HG03175 (cell line): ENCODE data around the gene UTS2R.
"Not testable (repeated sequence)": the region's sequence is repeated elsewhere in the genome, so short reads cannot be mapped to it uniquely, and the experiment has no call there.

Source experiments
- ATAC-seq: cut with Tn5 transposase; IDR thresholded peaks from one replicate; pipeline ENCODE4 v1.9.1; 2021; ENCODE audit warnings: mild to moderate bottlenecking, moderate library complexity; ENCODE audit not compliant: unreplicated experiment

UTS2R gene

GRCh38 chr17:82351713-82352488, 19.7 kb upstream of the UTS2R start:
- ATAC-seq: no peak

DNA sequence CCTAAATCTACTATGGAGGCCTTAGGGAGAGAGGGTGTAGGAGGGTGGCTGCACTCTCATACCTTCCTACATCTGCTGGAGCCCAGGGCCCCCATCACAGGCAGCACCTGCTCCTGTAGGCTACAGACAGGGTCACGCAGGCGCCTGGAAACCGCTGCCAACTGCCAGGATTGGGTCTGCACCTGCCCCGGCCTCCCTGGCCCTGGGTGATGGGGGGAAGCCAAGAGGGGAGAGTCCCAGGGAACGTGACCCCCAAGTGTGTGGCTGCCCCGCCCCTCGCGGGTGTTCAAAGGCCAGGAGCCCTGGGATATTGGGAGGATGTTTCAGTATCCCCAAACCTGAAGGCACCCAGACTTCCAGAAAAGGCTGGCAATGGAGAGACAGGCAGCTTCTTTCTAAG, 18.1 kb upstream of the UTS2R start:
- ATAC-seq: no peak

GRCh38 chr17:82354804-82355308, 16.7 kb upstream of the UTS2R start:
- no peak for ATAC-seq

GRCh38 chr17:82355770-82356427, 15.7 kb upstream of the UTS2R start:
- no peak for ATAC-seq

DNA sequence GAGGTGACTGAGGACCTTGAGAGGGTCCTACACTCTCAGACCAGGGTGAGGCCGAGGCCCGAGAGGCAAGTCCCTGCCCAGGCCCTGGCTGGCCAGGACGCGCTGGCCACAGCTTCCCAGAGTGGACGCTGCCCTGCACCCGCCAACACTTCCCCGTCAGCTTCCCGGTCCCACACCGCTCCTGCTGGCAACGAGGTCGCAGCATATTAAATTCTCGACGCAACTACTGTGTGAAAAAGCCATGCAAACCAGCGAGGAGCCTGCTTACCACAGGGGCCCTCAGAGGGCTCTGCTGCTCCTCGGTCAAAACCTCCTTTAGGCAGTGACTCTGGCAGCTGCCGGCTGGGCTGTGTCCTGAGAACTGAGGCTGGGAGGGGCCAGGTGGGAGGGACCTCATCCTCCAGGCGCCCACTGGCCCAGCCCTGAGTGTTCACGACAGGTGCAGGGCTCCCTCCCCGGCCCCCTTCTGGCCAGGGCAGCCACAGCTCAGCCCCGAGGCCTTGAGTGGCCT, 14.7 kb upstream of the UTS2R start:
- ATAC-seq: no peak

GRCh38 chr17:82357394-82357793, 14.2 kb upstream of the UTS2R start:
- no peak for ATAC-seq

GRCh38 chr17:82358465-82359350, 12.9 kb upstream of the UTS2R start, which contains the start of gene TEX19:
TEX19 (plus strand) TSS chr17:82359247; CDS start chr17:82362151, 2,904 bp downstream.
- no peak for ATAC-seq

DNA sequence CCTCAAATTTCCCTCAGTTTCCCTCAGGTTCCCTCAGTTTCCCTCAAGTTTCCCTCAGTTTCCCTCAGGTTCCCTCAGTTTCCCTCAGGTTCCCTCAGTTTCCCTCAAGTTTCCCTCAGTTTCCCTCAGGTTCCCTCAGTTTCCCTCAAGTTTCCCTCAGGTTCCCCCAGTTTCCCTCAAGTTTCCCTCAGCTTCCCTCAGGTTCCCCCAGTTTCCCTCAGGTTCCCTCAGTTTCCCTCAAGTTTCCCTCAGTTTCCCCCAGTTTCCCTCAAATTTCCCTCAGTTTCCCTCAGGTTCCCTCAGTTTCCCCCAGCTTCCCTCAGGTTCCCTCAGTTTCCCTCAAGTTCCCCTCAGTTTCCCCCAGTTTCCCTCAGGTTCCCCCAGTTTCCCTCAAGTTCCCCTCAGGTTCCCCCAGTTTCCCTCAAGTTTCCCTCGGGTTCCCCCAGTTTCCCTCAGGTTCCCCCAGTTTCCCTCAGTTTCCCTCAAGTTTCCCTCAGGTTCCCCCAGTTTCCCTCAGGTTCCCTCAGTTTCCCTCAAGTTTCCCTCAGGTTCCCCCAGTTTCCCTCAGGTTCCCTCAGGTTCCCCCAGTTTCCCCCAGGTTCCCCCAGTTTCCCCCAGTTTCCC, 12.0 kb upstream of the UTS2R start:
- ATAC-seq: not testable (repeated sequence)

DNA sequence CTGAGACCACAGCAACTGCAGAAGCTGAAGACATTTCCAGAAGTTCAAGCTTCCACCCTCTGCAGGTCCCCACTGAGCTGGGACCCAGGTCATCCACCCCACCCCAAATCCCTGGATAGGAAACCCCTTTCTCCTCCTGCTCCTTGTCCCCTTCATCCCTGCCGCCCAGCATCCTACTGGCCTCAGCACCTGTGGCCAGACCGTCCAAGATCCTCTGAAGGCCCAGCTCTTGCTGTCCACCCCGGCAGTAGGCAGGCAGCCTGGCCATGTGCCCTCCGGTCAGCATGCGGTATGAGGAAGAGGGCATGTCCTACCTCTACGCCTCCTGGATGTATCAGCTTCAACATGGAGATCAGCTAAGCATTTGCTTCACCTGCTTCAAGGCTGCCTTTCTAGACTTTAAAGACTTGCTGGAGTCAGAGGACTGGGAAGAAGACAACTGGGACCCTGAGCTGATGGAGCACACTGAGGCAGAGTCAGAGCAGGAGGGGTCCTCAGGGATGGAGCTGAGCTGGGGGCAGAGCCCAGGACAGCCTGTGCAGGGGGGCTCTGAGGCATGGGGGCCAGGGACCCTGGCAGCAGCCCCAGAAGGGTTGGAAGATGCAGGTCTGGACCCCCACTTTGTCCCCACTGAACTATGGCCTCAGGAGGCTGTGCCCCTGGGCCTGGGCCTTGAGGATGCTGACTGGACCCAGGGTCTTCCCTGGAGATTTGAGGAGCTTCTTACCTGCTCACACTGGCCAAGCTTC, 9.5 kb upstream of the UTS2R start:
- ATAC-seq: no peak

- ATAC-seq: no peak
Measured at GRCh38 chr17:82365606-82366295, 5.8 kb upstream of the UTS2R start.

DNA sequence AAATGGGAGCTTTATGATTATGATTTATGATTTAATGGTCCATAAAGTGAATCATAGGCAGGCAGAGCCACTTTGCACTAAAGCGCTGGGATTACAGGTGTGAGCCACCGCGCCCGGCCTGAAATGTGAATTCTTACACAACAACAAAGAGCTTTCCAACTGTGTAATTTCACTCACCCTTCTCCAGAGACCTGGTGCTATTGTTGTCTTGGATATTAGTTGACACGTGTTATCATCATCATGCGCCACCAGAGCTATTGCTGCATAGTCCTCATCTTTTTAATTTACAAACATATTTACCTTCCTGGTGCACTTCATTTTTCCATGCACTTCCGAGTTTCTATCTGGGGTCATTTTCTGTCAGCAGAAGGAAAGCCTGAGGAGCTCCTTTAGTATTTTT, 4.8 kb upstream of the UTS2R start:
- ATAC-seq: no peak

DNA sequence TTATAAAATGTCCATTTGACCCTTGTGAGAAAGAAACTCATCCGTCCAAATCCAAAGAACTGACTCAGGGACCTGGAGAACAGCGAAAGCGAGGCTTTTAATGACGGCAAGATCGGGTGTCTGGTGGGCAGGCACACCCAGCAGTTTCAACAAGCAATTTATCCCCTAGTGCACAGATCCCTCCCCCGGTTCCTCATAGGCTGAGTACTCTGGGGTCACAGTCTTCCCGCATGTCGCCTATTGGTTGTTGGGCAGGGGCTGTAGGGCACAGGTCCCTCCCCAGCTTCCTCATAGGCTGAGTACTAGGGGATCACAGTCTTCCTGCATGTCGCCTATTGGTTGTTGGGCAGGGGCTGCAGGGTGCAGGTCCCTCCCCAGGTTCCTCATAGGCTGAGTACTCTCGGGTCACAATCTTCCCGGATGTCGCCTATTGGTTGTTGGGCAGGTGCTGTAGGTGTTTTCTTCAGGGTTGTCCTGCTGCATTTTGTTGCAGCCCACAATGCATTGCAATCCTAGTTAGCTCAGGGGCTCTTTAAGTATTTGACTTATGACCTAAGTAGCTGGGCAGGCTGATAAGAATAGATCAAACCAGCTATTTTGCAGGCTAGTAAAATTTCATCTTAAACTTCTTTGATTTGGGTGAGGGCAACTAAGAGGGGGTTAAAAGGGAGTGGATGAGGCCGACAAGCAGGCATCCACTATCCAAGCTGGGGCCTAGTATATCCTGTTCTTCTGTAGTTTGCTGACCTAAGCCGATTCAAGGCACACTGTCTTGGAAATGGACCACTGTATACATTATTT, 3.6 kb upstream of the UTS2R start:
- no peak for ATAC-seq

DNA sequence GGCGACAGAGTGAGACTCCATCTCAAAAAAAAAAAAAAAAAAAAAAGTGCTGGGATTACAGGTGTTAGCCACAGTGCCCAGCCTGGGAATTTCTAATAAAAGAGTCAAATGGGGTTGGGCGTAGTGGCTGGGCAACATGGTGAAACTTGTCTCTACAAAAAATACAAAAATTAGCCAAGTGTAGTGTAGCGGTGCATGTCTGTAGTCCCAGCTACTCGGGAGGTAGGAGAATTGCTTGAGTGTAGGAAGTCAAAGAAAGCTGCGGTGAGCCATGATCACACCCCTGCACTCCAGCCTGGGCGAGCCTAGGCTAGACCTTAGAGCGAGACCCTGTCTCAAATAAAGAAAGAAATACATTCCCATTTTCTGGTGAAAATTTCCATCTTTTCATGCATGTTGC, 2.4 kb upstream of the UTS2R start:
- no peak for ATAC-seq

DNA sequence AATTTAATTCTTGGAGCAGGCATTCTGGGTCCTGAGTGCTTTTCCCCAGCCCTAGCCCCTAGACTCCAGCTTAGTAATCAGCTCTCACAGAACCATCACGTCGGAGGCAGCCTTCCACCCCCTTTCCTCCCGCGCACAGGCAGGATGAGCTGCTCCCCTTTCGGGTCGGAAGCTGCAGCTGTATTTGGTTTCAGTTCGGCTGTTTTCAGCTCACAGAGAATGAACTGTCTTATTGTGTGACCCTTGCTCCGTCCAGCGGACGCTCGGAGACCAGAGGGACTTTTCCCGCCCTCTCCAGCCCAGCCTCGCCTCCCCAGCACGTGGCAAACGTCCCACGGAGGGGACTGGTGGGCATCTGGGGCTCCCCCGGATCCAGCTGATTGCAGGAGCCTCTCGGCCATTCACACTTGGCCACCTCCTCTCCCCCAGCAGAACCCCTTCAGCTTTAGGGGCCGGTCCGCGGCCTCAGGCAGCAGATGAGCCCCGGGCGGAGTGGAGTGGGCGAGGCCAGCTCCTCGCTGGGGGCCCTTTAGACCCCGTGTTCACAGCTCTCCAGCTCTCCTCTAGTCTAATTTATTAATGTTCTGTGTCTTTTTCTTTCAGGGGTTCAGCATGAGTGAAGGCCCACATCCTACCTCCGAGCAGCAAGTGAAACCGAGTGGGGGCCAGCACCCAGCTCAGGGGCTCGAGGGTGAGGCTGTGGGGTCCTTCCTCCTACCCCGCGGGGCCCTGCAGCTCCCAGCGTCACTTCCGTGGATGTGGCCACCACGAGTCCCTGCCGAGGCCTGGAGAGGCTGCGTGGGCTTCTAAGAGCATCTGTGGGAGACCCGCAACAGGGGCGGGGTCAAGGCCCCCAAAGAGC, 863 bp upstream of the UTS2R start:
- ATAC-seq: peak; percentile 60

DNA sequence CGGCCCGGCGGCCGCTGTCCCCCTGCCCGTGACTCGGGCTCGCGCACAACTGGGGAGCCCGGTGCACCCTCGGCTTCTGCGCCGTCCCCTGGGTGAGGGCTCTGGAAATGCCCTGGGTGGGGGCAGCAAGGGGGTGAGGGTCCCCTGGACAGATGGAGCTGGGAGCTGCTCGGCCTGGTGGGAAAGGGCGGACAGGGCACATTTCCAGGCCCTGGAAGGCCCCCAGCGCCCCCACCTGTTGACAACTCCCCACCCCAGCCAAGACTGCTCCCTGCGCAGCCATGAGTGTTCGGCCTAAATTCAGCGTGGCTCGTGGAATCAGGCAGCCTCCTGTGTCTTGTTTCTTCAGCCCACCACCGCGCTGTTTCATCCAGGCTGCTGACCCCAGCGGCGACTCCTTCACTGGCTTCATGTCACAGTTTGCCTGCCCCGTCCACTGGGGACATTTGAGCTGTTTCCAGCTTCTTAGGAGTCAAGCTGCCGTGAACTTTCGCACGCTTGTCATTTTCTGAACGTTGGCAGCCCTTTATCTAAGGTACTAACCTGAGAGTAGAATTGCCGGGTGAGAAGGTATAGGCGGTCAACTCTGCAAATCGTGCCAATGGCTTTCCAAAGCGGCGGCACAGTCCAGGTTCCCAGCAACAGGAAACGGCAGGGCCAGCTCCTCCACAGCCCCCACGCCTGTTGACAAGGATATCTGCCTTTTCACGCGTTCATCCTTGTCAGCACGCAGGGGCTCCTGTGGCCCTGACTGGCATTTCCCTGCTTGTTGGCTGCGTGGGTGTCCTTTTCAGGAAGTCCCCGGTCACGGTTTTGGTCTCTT, 895 bp downstream of the UTS2R start:
- ATAC-seq: no peak

GRCh38 chr17:82373072-82373452, 1.5 kb downstream of the UTS2R start:
- not testable (repeated sequence) for ATAC-seq
